Osteocyte (in vitro differentiated cells): Measurements from ENCODE around the gene SPACA6. TPM values are rescaled to one million over a fixed set of nuclear protein-coding genes. Genes with fewer than 3 reads are reported as not detected.

Source experiments
- DNase-seq: peaks from one replicate; pipeline ENCODE4 v3.0.0; 2021; ENCODE audit warnings: mixed read lengths; ENCODE audit not compliant: unreplicated experiment; ENCODE audit errors: extremely low spot score
- H3K27ac Mint-ChIP-seq: one replicate; pipeline ENCODE4 v1.8.0; 2021; ENCODE audit warnings: mild to moderate bottlenecking, mixed read lengths; ENCODE audit not compliant: unreplicated experiment
- H3K27me3 Mint-ChIP-seq: one replicate; pipeline ENCODE4 v1.8.0; 2021; ENCODE audit warnings: mixed read lengths; ENCODE audit not compliant: unreplicated experiment
- H3K36me3 Mint-ChIP-seq: one replicate; pipeline ENCODE4 v1.8.0; 2021; ENCODE audit warnings: mixed read lengths; ENCODE audit not compliant: unreplicated experiment
- H3K4me1 Mint-ChIP-seq: one replicate; pipeline ENCODE4 v1.8.0; 2021; ENCODE audit warnings: mixed read lengths; ENCODE audit not compliant: unreplicated experiment
- H3K4me3 Mint-ChIP-seq: one replicate; pipeline ENCODE4 v1.8.0; 2021; ENCODE audit warnings: mild to moderate bottlenecking, moderate library complexity, mixed read lengths; ENCODE audit not compliant: unreplicated experiment
- H3K9me3 Mint-ChIP-seq: one replicate; pipeline ENCODE4 v1.8.0; 2021; ENCODE audit warnings: mixed read lengths; ENCODE audit not compliant: unreplicated experiment
- CTCF ChIP-seq: fragments of 200-600 bp; sonication (generic); IDR thresholded peaks from 2 replicates; pipeline ENCODE4 v1.5.0; 2021; ENCODE audit warnings: antibody characterized with exemption, mild to moderate bottlenecking, moderate library complexity
- total RNA-seq: library from RNA; stranded (reverse); gene quantifications from 2 replicates; pipeline ENCODE4 v1.2.1, GENCODE V29; 2021

The SPACA6 gene
- total RNA-seq, 1 donor from 2014 or later = 36.9 TPM

- no peak overlapping the region for H3K27ac Mint-ChIP-seq
- no peaks in the 10 kb centered on the region for H3K9me3 Mint-ChIP-seq
- no peak for DNase-seq
Observed at GRCh38 chr19:51710163-51710562, 17.0 kb downstream of the SPACA6 start.

GRCh38 chr19:51711702-51712101 lies 18.6 kb downstream of the SPACA6 start:
- H3K36me3 Mint-ChIP-seq = peaks cover 7% of the 10 kb centered on the region
- no peaks in the 10 kb centered on the region for H3K9me3 Mint-ChIP-seq
- peaks cover 13% of the 10 kb centered on the region for H3K27me3 Mint-ChIP-seq
- H3K4me3 Mint-ChIP-seq = no peak overlapping the region
- no peak for DNase-seq
- H3K27ac Mint-ChIP-seq = no peak overlapping the region
- TF ChIP-seq CTCF = no peak
- peaks cover 1% of the 10 kb centered on the region for H3K4me1 Mint-ChIP-seq

More at GRCh38 chr19:51710163-51710562, 17.0 kb downstream of the SPACA6 start:
- Mint-ChIP-seq H3K36me3 (peaks cover 21% of the 10 kb centered on the region), H3K4me3 (no peak overlapping the region), H3K4me1 (peaks cover 11% of the 10 kb centered on the region), H3K27me3 (no peaks in the 10 kb centered on the region)
- no peak for TF ChIP-seq CTCF

GRCh38 chr19:51712461-51713081 lies 19.4 kb downstream of the SPACA6 start:
- peak; percentile 48 for TF ChIP-seq CTCF
- Mint-ChIP-seq H3K4me3 (no peak overlapping the region), H3K27ac (no peak overlapping the region), H3K27me3 (peaks cover 14% of the 10 kb centered on the region), H3K4me1 (peaks cover 1% of the 10 kb centered on the region), H3K36me3 (peaks cover under 1% of the 10 kb centered on the region), H3K9me3 (no peaks in the 10 kb centered on the region)
- no peak for DNase-seq

- no peak overlapping the region for H3K4me3 Mint-ChIP-seq
- H3K9me3 Mint-ChIP-seq = no peaks in the 10 kb centered on the region
- no peak for DNase-seq
- no peak overlapping the region for H3K27ac Mint-ChIP-seq
- TF ChIP-seq CTCF = no peak
- H3K27me3 Mint-ChIP-seq = peaks cover 23% of the 10 kb centered on the region
- no peaks in the 10 kb centered on the region for H3K36me3 Mint-ChIP-seq
- H3K4me1 Mint-ChIP-seq = peaks cover 1% of the 10 kb centered on the region
Observed at GRCh38 chr19:51713319-51714285, 20.5 kb downstream of the SPACA6 start.

GRCh38 chr19:51714848-51715247 lies 21.7 kb downstream of the SPACA6 start:
- DNase-seq = no peak
- H3K27ac Mint-ChIP-seq = no peak overlapping the region
- no peaks in the 10 kb centered on the region for H3K36me3 Mint-ChIP-seq
- TF ChIP-seq CTCF = no peak
- peaks cover 3% of the 10 kb centered on the region for H3K4me1 Mint-ChIP-seq
- no peaks in the 10 kb centered on the region for H3K9me3 Mint-ChIP-seq
- H3K27me3 Mint-ChIP-seq = peaks cover 30% of the 10 kb centered on the region
- H3K4me3 Mint-ChIP-seq = no peak overlapping the region
